ENCODE data around the gene STX8.

The STX8 gene

GRCh38 chr17:9334536-9335446, 240.8 kb downstream of the STX8 start:
- DNase-seq, result no peak

GRCh38 chr17:9332132-9332494, 243.5 kb downstream of the STX8 start:
- no peak for DNase-seq

GRCh38 chr17:9331279-9332131, 244.1 kb downstream of the STX8 start:
- DNase-seq, result no peak

- DNase-seq, result no peak
These were observed 244.9 kb downstream of the STX8 start for GRCh38 chr17:9330611-9331271.

GRCh38 chr17:9330141-9330540, 245.5 kb downstream of the STX8 start:
- no peak for DNase-seq

- no peak for DNase-seq
These were observed 246.2 kb downstream of the STX8 start for GRCh38 chr17:9329251-9329921.

- no peak for DNase-seq
These were observed 250.8 kb downstream of the STX8 start for GRCh38 chr17:9324864-9325263.

GRCh38 chr17:9322326-9322725, 253.3 kb downstream of the STX8 start:
- DNase-seq, result no peak

GRCh38 chr17:9321890-9322289, 253.7 kb downstream of the STX8 start:
- no peak for DNase-seq

GRCh38 chr17:9315360-9315759, 260.3 kb downstream of the STX8 start:
- no peak for DNase-seq

- no peak for DNase-seq
These were observed 262.3 kb downstream of the STX8 start for GRCh38 chr17:9313346-9313745.

GRCh38 chr17:9309216-9309615, 266.4 kb downstream of the STX8 start:
- DNase-seq, result no peak

GRCh38 chr17:9308069-9308468, 267.6 kb downstream of the STX8 start:
- DNase-seq, result no peak

GRCh38 chr17:9307313-9307998, 268.2 kb downstream of the STX8 start:
- DNase-seq, result no peak

GRCh38 chr17:9306086-9306485, 269.5 kb downstream of the STX8 start:
- no peak for DNase-seq

- DNase-seq, result no peak
These were observed 275.9 kb downstream of the STX8 start for GRCh38 chr17:9299695-9300094.

GRCh38 chr17:9298776-9299295, 276.8 kb downstream of the STX8 start:
- DNase-seq, result no peak

- no peak for DNase-seq
These were observed 277.5 kb downstream of the STX8 start for GRCh38 chr17:9298135-9298534.

GRCh38 chr17:9294661-9295210, 280.9 kb downstream of the STX8 start:
- DNase-seq, result no peak

- DNase-seq, result no peak
These were observed 283.1 kb downstream of the STX8 start for GRCh38 chr17:9292561-9292941.

GRCh38 chr17:9291912-9292560, 283.6 kb downstream of the STX8 start:
- DNase-seq, result peak; percentile 76
